22Rv1 (cell line): ENCODE data around the gene DDX5.
A peak's percentile ranks its signal among the peaks of the same experiment; 100 is the strongest.

ENCODE experiments used
- H3K27ac ChIP-seq: fragments of 450-650 bp; 2 replicates; pipeline ENCODE4 v1.5.1; 2017
- ZFX ChIP-seq: fragments of 450-650 bp; IDR thresholded peaks from 2 replicates; pipeline ENCODE4 v1.6.1; 2017; ENCODE audit warnings: antibody characterized with exemption, borderline replicate concordance
- TF ChIP-seq, protein P1 (sequence below): fragments of 450-650 bp; IDR thresholded peaks from 2 replicates; pipeline ENCODE4 v1.5.1; 2017; ENCODE audit warnings: mild to moderate bottlenecking

The DDX5 gene

DNA sequence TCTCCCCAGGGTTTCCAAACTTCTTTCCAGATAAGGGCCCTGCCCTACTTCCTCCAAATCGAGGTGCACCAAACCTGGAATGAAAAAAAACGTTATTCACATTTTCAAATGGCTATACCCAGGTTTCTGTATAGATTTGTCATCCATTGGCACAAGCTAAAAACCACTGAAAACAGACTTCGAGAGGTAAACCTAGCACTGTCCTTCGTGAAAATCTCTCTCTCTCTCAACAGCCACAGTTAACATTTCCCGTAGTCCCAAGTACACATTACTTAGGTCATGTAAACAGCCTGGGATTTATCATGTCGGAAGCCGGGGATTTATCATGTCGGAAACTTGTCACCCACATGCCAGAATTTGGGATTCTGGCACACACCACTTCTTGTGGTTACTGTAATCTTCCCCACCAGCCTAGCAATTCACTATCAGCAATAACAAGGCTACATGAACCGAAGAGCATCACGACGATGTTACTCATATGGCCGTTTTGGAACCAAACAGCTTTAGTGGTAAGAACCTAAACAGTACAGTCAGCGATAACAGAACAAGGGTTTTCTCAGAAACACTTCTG is 1.2 kb downstream of the DDX5 start:
- peak overlapping the region; percentile 96 for H3K27ac ChIP-seq
- TF ChIP-seq, protein P1, sequence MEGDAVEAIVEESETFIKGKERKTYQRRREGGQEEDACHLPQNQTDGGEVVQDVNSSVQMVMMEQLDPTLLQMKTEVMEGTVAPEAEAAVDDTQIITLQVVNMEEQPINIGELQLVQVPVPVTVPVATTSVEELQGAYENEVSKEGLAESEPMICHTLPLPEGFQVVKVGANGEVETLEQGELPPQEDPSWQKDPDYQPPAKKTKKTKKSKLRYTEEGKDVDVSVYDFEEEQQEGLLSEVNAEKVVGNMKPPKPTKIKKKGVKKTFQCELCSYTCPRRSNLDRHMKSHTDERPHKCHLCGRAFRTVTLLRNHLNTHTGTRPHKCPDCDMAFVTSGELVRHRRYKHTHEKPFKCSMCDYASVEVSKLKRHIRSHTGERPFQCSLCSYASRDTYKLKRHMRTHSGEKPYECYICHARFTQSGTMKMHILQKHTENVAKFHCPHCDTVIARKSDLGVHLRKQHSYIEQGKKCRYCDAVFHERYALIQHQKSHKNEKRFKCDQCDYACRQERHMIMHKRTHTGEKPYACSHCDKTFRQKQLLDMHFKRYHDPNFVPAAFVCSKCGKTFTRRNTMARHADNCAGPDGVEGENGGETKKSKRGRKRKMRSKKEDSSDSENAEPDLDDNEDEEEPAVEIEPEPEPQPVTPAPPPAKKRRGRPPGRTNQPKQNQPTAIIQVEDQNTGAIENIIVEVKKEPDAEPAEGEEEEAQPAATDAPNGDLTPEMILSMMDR = no peak
- TF ChIP-seq ZFX = no peak

GRCh38 chr17:64503821-64504768 is 2.0 kb downstream of the DDX5 start:
- H3K27ac ChIP-seq = peak overlapping the region; percentile 96
- TF ChIP-seq ZFX = no peak
- TF ChIP-seq, protein P1 = no peak

DNA sequence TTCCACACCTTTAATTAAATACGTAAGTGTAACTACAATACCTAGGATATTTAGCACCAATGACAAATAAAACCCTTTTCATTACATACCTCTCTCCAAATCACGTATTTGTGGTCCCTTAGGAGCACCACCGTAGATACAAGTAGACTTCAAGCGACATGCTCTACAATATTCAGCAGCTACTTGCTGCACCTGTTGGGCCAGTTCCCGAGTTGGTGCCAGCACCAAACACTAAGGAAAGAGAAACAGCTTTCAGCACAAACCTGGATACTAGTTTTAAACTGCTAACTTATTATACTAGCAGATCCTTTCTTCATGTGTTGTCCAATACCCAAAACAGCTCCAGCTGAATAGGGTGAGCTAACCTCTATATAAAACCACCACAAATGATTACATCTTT is 2.7 kb downstream of the DDX5 start:
- H3K27ac ChIP-seq = peak overlapping the region; percentile 96
- TF ChIP-seq ZFX = no peak
- TF ChIP-seq, protein P1 = no peak

GRCh38 chr17:64502809-64503208 is 3.3 kb downstream of the DDX5 start:
- TF ChIP-seq, protein P1 = no peak
- TF ChIP-seq ZFX = no peak
- peak overlapping the region; percentile 96 for H3K27ac ChIP-seq

DNA sequence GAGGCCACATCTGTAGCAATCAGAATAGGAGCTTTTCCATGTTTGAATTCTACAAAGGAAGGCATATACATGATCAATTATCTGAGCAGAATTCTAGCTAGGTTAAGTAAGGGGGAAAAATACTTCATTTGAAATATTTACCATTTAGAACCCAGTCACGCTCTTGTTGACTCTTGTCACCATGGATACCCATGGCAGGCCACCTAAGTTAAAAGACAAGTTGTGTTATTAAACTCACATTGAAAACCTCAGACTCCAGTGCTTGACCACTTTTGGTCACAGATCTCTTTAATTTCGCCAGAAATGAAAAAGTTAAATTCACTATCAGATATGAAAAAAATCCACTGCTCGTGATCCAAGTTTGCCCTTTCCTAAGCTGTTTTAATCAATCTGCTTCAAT is 4.1 kb downstream of the DDX5 start:
- H3K27ac ChIP-seq = 0 out of 2 replicates have a peak overlapping the region, but pooled peaks have one; percentile 27
- TF ChIP-seq, protein P1 = no peak
- no peak for TF ChIP-seq ZFX

DNA sequence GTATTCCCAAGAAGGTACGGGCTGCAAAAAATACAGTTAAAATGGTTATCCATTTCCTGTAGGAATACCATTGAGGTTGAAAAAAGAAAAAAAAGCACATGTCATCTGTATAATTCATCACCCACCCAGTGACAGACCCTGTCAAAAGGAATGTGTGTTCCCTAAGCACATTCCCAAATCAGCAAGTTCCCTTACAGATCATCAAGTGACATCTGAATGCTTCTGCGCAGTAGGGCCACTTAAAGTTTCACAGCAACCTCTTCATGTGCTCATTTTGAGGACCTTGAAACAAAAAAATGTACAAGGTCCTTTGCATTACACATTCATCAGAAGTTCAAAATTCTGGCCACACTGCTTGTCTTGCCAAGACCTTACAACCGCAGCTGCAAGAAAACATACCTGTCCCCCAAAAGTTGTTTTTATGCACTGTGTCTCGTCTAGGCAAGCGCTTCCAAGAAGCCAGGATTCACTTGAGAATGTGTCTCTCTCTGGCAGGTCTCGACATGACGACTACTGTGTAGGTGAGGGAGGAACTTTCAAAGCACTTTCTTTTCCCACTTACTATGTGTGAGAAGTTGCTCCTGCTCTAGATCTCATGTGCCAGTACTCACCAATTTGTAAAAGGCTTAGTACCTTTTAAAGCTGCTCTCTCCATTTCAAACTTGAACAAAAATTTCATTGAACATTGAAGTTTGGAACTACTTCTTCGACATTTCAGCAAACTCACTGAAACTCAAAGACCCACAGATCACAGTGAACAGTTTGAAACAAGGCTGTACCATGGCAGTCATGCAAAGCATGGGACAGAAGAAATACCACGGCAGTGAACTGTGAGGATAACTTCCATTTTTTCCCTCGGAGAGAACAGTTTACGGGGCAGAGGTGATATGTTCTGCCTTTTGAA is 5.0 kb downstream of the DDX5 start:
- H3K27ac ChIP-seq = peak overlapping the region; percentile 27
- TF ChIP-seq ZFX = no peak
- TF ChIP-seq, protein P1 = no peak
